SH-SY5Y (cell line): ENCODE measurements around the gene NCOA3.

ENCODE experiments used
- GATA2 ChIP-seq: IDR thresholded peaks from 2 replicates; pipeline ENCODE4 v1.6.1; 2011; ENCODE audit warnings: mild to moderate bottlenecking, low read depth, low read length
- GATA3 ChIP-seq: IDR thresholded peaks from 2 replicates; pipeline ENCODE4 v1.6.1; 2011; ENCODE audit warnings: low read depth, mild to moderate bottlenecking, low read length, moderate library complexity

NCOA3 gene

DNA sequence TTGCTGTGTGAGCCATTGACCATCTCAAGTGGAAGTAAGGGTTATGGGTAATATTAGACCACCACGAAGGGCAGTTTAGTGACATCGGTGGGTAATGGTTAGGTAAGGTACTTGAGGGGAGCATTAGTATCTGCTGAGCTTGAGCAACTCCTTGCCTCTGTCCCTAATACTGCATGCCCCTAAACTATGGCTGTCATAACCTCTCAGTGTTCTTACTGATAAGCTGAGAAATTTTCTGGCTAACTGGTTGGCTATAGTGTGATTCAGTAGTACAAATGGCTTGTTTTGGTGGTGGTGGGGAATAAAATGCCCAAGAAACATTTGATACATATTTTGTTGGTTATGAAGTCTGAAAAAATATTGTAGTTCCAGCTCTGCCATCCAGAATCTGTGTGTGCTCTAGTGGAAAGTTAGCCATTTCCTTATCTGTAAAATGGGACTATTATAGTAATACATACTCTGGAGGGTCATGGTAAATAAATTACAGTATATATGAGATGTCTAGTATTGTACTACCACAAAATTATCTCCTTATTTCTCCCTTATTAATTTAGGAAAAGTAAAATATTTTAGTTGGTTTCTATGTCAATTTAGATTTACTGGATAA is 113.1 kb downstream of the NCOA3 start:
- TF ChIP-seq GATA3: no peak
- TF ChIP-seq GATA2: no peak

DNA sequence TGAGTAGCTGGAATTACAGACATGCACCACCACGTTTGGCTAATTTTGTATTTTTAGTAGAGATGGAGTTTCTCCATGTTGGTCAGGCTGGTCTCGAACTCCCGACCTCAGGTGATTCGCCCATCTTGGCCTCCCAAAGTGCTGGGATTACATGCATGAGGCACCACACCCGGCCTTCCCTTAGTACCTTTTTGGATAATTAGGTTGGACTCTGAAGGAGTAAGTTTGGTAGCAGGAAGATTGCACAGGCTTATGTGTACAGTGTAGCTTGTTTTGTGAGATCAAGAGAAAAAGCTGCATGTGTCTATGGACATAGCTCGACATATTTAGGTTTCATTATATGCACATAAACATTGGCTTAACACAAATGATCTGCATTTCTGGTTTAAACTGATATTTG is 116.8 kb downstream of the NCOA3 start:
- no peak for TF ChIP-seq GATA2
- TF ChIP-seq GATA3: no peak

- TF ChIP-seq GATA3: no peak
- no peak for TF ChIP-seq GATA2
Observed at GRCh38 chr20:47620808-47621805, 119.4 kb downstream of the NCOA3 start.

DNA sequence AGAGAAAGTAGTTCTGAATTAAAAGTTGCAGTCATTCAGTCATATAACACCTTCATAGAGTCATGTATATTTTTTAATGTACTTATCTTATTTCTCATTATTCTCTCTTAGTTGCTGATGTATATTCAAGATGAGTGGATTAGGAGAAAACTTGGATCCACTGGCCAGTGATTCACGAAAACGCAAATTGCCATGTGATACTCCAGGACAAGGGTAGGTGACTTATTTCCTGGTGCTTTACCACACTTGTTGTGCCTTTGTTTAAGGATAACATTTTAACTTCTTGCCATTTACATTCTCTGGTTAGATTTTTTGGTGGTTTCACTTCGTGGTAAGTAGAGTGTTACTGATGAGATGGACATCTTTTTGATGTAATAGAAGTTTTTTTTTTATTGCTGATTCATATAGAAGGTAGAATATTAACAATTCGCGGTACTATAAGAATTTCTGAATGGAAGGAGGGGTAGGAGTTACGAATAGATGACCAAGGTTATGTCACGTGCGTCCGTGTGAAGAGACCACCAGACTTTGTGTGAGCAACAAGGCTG is 120.5 kb downstream of the NCOA3 start:
- TF ChIP-seq GATA3 (no peak), GATA2 (no peak)

DNA sequence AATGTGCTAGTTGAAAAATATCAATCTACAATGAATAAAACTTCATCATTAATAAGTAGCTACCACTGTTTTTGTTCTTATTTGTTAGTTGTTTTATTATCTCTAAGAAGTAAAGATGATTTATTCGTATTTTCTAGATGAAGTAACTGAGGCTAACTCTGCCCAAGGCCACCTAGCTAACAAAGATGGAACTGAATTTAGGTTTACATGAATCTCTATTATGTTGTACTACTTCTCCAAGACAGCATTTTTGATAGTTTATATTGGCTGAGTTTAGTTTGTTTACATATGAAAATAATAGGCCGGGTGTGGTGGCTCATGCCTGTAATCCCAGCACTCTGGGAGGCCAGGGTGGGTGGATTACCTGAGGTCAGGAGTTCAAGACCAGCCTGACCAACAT is 121.5 kb downstream of the NCOA3 start:
- TF ChIP-seq GATA2 (no peak), GATA3 (no peak)

- TF ChIP-seq GATA2: no peak
- no peak for TF ChIP-seq GATA3
Observed at GRCh38 chr20:47627540-47627939, 125.9 kb downstream of the NCOA3 start.

GRCh38 chr20:47629907-47630306 is 128.2 kb downstream of the NCOA3 start:
- TF ChIP-seq GATA2 (peak; percentile 42; the same call in 1 of the 2 replicates), GATA3 (peak; percentile 45; the same call in 1 of the 2 replicates)

GRCh38 chr20:47631078-47631477 is 129.4 kb downstream of the NCOA3 start:
- TF ChIP-seq GATA3: no peak
- TF ChIP-seq GATA2: no peak

- no peak for TF ChIP-seq GATA3
- no peak for TF ChIP-seq GATA2
Observed at GRCh38 chr20:47635256-47635655, 133.6 kb downstream of the NCOA3 start.

GRCh38 chr20:47638851-47639250 is 137.2 kb downstream of the NCOA3 start:
- TF ChIP-seq GATA3 (no peak), GATA2 (no peak)

- TF ChIP-seq GATA2 (no peak), GATA3 (no peak)
Observed at GRCh38 chr20:47642118-47642517, 140.4 kb downstream of the NCOA3 start.

DNA sequence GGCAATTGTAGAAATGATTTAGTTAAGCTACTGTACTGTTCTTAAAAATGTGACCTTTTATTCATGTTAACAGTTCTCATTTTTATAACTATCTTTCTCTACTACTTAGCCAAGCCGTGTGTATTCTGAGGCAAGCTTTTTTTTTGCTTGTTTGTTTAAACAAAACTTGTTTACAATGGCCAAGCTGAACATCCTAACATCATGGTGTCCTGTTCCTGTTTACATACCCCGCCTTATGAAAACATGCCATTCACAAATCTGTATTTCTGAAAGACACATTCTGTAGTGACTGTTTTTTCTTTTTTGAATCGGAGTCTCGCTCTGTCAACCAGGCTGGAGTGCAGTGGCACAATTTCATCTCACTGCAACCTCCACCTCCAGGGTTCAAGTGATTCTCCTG is 140.9 kb downstream of the NCOA3 start:
- TF ChIP-seq GATA3: no peak

- no peak for TF ChIP-seq GATA2
- TF ChIP-seq GATA3: no peak
Observed at GRCh38 chr20:47645632-47646031, 143.9 kb downstream of the NCOA3 start.

DNA sequence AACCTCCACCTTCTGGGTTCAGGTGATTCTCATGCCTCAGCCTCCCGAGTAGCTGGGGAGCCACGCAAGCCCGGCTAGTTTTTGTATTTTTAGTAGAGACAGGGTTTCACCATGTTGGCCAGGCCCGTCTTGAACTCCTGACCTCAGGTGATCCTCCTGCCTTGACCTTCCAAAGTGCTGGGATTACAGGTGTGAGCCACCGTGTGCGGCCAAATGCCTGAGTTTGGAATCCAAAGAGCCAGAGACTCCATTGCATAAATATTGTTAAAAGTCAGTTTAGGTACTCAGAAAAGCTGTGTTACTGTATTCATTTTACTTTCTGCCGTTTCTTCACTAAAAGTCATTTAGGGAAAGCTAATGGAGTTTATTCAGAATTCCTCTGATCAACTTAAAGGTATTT is 146.3 kb downstream of the NCOA3 start:
- TF ChIP-seq GATA3: no peak
- TF ChIP-seq GATA2: no peak

DNA sequence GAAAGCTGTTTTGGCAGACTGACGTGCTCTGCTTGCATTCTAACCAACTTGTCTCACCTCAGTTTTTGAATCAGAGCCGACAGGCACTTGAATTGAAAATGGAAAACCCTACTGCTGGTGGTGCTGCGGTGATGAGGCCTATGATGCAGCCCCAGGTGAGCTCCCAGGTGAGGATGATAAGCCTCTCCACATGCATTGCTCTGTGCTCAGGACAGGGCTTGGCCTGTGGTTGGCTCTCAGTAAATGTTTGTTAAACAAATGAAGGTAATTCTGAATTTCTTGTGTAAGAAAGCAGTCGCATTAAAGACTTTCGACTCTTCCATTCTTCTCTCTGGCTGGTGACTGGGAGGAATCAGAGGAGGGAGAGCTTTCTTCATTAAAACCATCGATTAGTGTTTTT is 147.3 kb downstream of the NCOA3 start:
- TF ChIP-seq GATA2: no peak
- no peak for TF ChIP-seq GATA3
